Upper lobe of left lung (tissue), 4 donors: ENCODE results near the gene SEMA6A.

ENCODE experiments used
- EP300 ChIP-seq, 4 donors: sonication (generic); formaldehyde crosslinking; IDR thresholded peaks; one replicate each; pipeline ENCODE4 v1.5.1; 2017; ENCODE audit warnings: antibody characterized with exemption in 4 of 4, control low read depth in 2 of 4
- POLR2A ChIP-seq, 4 donors: fragments of 450-650 bp; IDR thresholded peaks; one replicate each; pipeline ENCODE4 v1.5.1; 2016 to 2017; ENCODE audit warnings: antibody characterized with exemption in 4 of 4, mild to moderate bottlenecking in 2 of 4
- POLR2AphosphoS5 ChIP-seq, 2 donors: sonication (generic); formaldehyde crosslinking; IDR thresholded peaks; one replicate each; pipeline ENCODE4 v1.5.1; 2017; ENCODE audit warnings: antibody characterized with exemption in 2 of 2
- TF ChIP-seq, protein P1 (sequence below), 6 experiments: fragments of 450-650 bp in 4 of 6; fragments of 200-600 bp in 2 of 6; sonication (generic) in 2 of 6; IDR thresholded peaks; one replicate each; pipeline ENCODE4 v1.5.1; 2016 to 2019; ENCODE audit warnings: antibody characterized with exemption in 6 of 6

DNA sequence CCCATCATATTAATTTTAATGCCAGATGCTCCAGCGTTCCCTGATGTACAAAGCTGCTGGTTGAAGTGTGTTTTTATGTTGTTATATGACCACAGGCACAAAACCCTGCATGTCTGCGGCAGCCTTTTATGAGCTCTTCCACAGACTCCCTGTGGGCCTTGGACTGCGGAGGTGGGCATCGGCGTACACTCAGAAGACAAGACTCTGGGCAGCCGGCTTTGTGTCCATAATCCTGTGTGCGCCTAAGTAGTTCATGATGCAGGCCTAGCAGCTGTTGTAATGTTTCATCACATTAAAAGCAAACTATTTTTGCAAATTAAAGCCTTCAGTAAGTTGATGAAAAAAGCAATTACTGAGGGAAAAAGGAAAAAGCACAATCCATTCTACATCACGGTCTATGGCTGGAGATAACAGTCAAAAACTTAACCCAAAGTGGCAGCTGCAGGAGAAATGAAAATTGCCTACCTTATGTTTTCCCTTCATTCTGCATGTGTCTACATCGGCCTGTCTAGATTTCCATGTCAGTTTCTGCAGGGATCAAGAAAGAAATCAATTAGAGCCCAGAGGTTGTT, 78.8 kb downstream of the SEMA6A start:
- TF ChIP-seq, protein P1, sequence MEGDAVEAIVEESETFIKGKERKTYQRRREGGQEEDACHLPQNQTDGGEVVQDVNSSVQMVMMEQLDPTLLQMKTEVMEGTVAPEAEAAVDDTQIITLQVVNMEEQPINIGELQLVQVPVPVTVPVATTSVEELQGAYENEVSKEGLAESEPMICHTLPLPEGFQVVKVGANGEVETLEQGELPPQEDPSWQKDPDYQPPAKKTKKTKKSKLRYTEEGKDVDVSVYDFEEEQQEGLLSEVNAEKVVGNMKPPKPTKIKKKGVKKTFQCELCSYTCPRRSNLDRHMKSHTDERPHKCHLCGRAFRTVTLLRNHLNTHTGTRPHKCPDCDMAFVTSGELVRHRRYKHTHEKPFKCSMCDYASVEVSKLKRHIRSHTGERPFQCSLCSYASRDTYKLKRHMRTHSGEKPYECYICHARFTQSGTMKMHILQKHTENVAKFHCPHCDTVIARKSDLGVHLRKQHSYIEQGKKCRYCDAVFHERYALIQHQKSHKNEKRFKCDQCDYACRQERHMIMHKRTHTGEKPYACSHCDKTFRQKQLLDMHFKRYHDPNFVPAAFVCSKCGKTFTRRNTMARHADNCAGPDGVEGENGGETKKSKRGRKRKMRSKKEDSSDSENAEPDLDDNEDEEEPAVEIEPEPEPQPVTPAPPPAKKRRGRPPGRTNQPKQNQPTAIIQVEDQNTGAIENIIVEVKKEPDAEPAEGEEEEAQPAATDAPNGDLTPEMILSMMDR (IDR thresholded peaks at IDR 0.05): no peak
- TF ChIP-seq POLR2A (IDR thresholded peaks at IDR 0.05) (no peak), EP300 (IDR thresholded peaks at IDR 0.05) (no peak), POLR2AphosphoS5 (IDR thresholded peaks at IDR 0.05) (no peak)
